ENCODE measurements around the gene PDE4D.
"Not testable (repeated sequence)": the region's sequence is repeated elsewhere in the genome, so short reads cannot be mapped to it uniquely, and the experiment has no call there.

Gene PDE4D

GRCh38 chr5:59768152-59769040 is 125.1 kb downstream of the PDE4D start:
- no peak for DNase-seq (ENCODE audit: low read depth)

GRCh38 chr5:59767681-59768151 is 125.8 kb downstream of the PDE4D start:
- no peak for DNase-seq (ENCODE audit: low read depth)

GRCh38 chr5:59767211-59767605 is 126.3 kb downstream of the PDE4D start:
- no peak for DNase-seq (ENCODE audit: low read depth)

GRCh38 chr5:59766427-59767210 is 126.9 kb downstream of the PDE4D start:
- no peak for DNase-seq (ENCODE audit: low read depth)

- no peak for DNase-seq (ENCODE audit: low read depth)
Measured at GRCh38 chr5:59765446-59765845, 128.1 kb downstream of the PDE4D start.

- DNase-seq (ENCODE audit: low read depth) = no peak
Measured at GRCh38 chr5:59764361-59764760, 129.2 kb downstream of the PDE4D start.

GRCh38 chr5:59763541-59763940 is 130.0 kb downstream of the PDE4D start:
- DNase-seq (ENCODE audit: low read depth) = no peak

- not testable (repeated sequence) for DNase-seq (ENCODE audit: low read depth)
Measured at GRCh38 chr5:59762232-59762631, 131.3 kb downstream of the PDE4D start.

- no peak for DNase-seq (ENCODE audit: low read depth)
Measured at GRCh38 chr5:59760785-59761348, 132.7 kb downstream of the PDE4D start.

GRCh38 chr5:59759600-59760351 is 133.8 kb downstream of the PDE4D start:
- no peak for DNase-seq (ENCODE audit: low read depth)

GRCh38 chr5:59758566-59758965 is 135.0 kb downstream of the PDE4D start:
- no peak for DNase-seq (ENCODE audit: low read depth)

GRCh38 chr5:59757442-59757841 is 136.1 kb downstream of the PDE4D start:
- DNase-seq (ENCODE audit: low read depth) = no peak

- no peak for DNase-seq (ENCODE audit: low read depth)
Measured at GRCh38 chr5:59756373-59757035, 137.0 kb downstream of the PDE4D start.

GRCh38 chr5:59755476-59755875 is 138.1 kb downstream of the PDE4D start:
- no peak for DNase-seq (ENCODE audit: low read depth)

- no peak for DNase-seq (ENCODE audit: low read depth)
Measured at GRCh38 chr5:59753599-59753998, 139.9 kb downstream of the PDE4D start.

- no peak for DNase-seq (ENCODE audit: low read depth)
Measured at GRCh38 chr5:59749782-59750520, 143.6 kb downstream of the PDE4D start.

GRCh38 chr5:59748036-59748663 is 145.4 kb downstream of the PDE4D start:
- not testable (repeated sequence) for DNase-seq (ENCODE audit: low read depth)

- peak; percentile 78 for DNase-seq (ENCODE audit: low read depth)
Measured at GRCh38 chr5:59746241-59746765, 147.2 kb downstream of the PDE4D start.

GRCh38 chr5:59745415-59745863 is 148.1 kb downstream of the PDE4D start:
- no peak for DNase-seq (ENCODE audit: low read depth)

GRCh38 chr5:59744531-59744992 is 149.0 kb downstream of the PDE4D start:
- DNase-seq (ENCODE audit: low read depth) = peak; percentile 63
